ENCODE data around the gene BICDL1. TPM values are rescaled to one million over a fixed set of nuclear protein-coding genes. Genes with fewer than 3 reads are reported as not detected.

The BICDL1 gene
- total RNA-seq, 1 experiment from 2014 or later: 18.2 TPM

GRCh38 chr12:119940897-119941296 lies 48.1 kb upstream of the BICDL1 start:
- Histone ChIP-seq H4K20me1 (ENCODE audit: insufficient read depth) (no peaks in the 10 kb centered on the region), H3K9ac (ENCODE audit: low read length) (no peak overlapping the region), H2AFZ (ENCODE audit: low read depth, low read length, poor library complexity, severe bottlenecking) (no peak overlapping the region), H3K27me3 (ENCODE audit: insufficient read depth, low read length) (peaks cover 9% of the 10 kb centered on the region; the same call in 1 of the 2 replicates), H3K4me1 (ENCODE audit: control insufficient read depth in 1 of 2, insufficient read depth in 2 of 2, low read length in 2 of 2) (peaks cover 13 to 19% of the 10 kb centered on the region in 2 experiments), H3K4me3 (replicated peaks in 1 of 2; ENCODE audit: low read depth in 1 of 2, low read length in 2 of 2) (peak overlapping the region in 1 of 2 experiments; percentile 7; a peak in 1 of 4 replicates), H3K36me3 (ENCODE audit: control insufficient read depth in 1 of 2, insufficient read depth in 2 of 2, low read length in 2 of 2) (no peaks in the 10 kb centered on the region), H3K9me3 (ENCODE audit: control insufficient read depth in 1 of 2, insufficient read depth in 1 of 2, low read depth in 1 of 2, low read length in 2 of 2) (no peaks in the 10 kb centered on the region), H3K79me2 (ENCODE audit: insufficient read depth, low read length) (no peaks in the 10 kb centered on the region), H3K4me2 (ENCODE audit: low read length) (peak overlapping the region; percentile 56), H3K9me2 (ENCODE audit: insufficient read depth) (no peaks in the 10 kb centered on the region), H3K27ac (ENCODE audit: low read depth, low read length) (0 out of 2 replicates have a peak overlapping the region, but pooled peaks have one; percentile 2)
- ChIA-PET POLR2A (interaction anchor here (1.4 kb wide), 1 partner anchor 9 kb away, joined by 5 read pairs; no protein-coding TSS in a partner anchor), CTCF (interaction anchor here (0.7 to 1.3 kb wide), 3 partner anchors 10 to 58 kb away, joined by 3 to 4 read pairs (median 3); no protein-coding TSS in a partner anchor), RAD21 (ENCODE audit: low non-redundant PET in 1 of 2, low total read pairs in 2 of 2, uncharacterized antibody in 2 of 2, unreplicated experiment in 2 of 2) (interaction anchor here in 1 of 2 experiments (0.7 kb wide), 1 partner anchor 146 kb away, joined by 3 read pairs; no protein-coding TSS in a partner anchor)
- peak; percentile 81 for ATAC-seq
- intact Hi-C loops (cut with micrococcal nuclease): no loop called here
- TF ChIP-seq TCF7L2 (IDR thresholded peaks at IDR 0.05; ENCODE audit: borderline replicate concordance, extremely low read depth, insufficient read depth, insufficient read length) (no peak), CBX3 (IDR thresholded peaks at IDR 0.05; ENCODE audit: low read depth) (peak; percentile 96), SP1 (IDR thresholded peaks at IDR 0.05; ENCODE audit: low read depth) (peak; percentile 86), EZH2phosphoT487 (IDR thresholded peaks at IDR 0.05; ENCODE audit: borderline replicate concordance) (no peak), CEBPB (IDR thresholded peaks at IDR 0.05; ENCODE audit: low read depth) (peak; percentile 67), SRF (IDR thresholded peaks at IDR 0.05; ENCODE audit: low read depth) (peak; percentile 75), JUND (IDR thresholded peaks at IDR 0.05) (peak; percentile 96), EGR1 (IDR thresholded peaks at IDR 0.05; ENCODE audit: low read depth) (no peak), ZNF274 (IDR thresholded peaks at IDR 0.05; ENCODE audit: low read depth, low read length) (no peak), FOSL1 (IDR thresholded peaks at IDR 0.05; ENCODE audit: low read depth) (peak; percentile 95), RAD21 (IDR thresholded peaks at IDR 0.05; ENCODE audit: low read depth) (no peak), POLR2AphosphoS5 (IDR thresholded peaks at IDR 0.05; ENCODE audit: low read depth, low read length) (peak; percentile 28; the same call in 1 of the 2 replicates), POLR2A (IDR thresholded peaks at IDR 0.05; ENCODE audit: borderline replicate concordance, extremely low read depth, insufficient read depth, insufficient read length) (no peak), REST (IDR thresholded peaks at IDR 0.05; ENCODE audit: low read depth) (no peak), SIN3A (IDR thresholded peaks at IDR 0.05; ENCODE audit: low read depth) (peak; percentile 98)
- TF ChIP-seq, protein P1, sequence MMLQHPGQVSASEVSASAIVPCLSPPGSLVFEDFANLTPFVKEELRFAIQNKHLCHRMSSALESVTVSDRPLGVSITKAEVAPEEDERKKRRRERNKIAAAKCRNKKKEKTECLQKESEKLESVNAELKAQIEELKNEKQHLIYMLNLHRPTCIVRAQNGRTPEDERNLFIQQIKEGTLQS (IDR thresholded peaks at IDR 0.05): no peak; the same call in 1 of the 2 replicates
- TF ChIP-seq, protein P2, sequence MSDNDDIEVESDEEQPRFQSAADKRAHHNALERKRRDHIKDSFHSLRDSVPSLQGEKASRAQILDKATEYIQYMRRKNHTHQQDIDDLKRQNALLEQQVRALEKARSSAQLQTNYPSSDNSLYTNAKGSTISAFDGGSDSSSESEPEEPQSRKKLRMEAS (IDR thresholded peaks at IDR 0.05): peak; percentile 77
- TF ChIP-seq, protein P3, sequence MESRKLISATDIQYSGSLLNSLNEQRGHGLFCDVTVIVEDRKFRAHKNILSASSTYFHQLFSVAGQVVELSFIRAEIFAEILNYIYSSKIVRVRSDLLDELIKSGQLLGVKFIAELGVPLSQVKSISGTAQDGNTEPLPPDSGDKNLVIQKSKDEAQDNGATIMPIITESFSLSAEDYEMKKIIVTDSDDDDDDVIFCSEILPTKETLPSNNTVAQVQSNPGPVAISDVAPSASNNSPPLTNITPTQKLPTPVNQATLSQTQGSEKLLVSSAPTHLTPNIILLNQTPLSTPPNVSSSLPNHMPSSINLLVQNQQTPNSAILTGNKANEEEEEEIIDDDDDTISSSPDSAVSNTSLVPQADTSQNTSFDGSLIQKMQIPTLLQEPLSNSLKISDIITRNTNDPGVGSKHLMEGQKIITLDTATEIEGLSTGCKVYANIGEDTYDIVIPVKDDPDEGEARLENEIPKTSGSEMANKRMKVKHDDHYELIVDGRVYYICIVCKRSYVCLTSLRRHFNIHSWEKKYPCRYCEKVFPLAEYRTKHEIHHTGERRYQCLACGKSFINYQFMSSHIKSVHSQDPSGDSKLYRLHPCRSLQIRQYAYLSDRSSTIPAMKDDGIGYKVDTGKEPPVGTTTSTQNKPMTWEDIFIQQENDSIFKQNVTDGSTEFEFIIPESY (IDR thresholded peaks at IDR 0.05; ENCODE audit: extremely low read depth, insufficient replicate concordance, low read length): no peak
- TF ChIP-seq, protein P4, sequence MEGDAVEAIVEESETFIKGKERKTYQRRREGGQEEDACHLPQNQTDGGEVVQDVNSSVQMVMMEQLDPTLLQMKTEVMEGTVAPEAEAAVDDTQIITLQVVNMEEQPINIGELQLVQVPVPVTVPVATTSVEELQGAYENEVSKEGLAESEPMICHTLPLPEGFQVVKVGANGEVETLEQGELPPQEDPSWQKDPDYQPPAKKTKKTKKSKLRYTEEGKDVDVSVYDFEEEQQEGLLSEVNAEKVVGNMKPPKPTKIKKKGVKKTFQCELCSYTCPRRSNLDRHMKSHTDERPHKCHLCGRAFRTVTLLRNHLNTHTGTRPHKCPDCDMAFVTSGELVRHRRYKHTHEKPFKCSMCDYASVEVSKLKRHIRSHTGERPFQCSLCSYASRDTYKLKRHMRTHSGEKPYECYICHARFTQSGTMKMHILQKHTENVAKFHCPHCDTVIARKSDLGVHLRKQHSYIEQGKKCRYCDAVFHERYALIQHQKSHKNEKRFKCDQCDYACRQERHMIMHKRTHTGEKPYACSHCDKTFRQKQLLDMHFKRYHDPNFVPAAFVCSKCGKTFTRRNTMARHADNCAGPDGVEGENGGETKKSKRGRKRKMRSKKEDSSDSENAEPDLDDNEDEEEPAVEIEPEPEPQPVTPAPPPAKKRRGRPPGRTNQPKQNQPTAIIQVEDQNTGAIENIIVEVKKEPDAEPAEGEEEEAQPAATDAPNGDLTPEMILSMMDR (IDR thresholded peaks at IDR 0.05 in 2 of 3, conservative IDR thresholded peaks at IDR 0.05 in 1 of 3; ENCODE audit: borderline replicate concordance in 1 of 3, insufficient read depth in 1 of 3, low read depth in 2 of 3, low read length in 2 of 3): no peak
- BruUV-seq (replicated peaks): no TSS peak
- peak; percentile 68 for DNase-seq (ENCODE audit: low read depth, low spot score)
